GM19372 (cell line): ENCODE data around the gene ZNF519.
"Not testable (repeated sequence)": the region's sequence is repeated elsewhere in the genome, so short reads cannot be mapped to it uniquely, and the experiment has no call there.

Source experiments
- ATAC-seq: cut with Tn5 transposase; IDR thresholded peaks from one replicate; pipeline ENCODE4 v1.9.1; 2021; ENCODE audit warnings: mild to moderate bottlenecking, low read depth, moderate library complexity; ENCODE audit not compliant: unreplicated experiment

The ZNF519 gene

GRCh38 chr18:14147935-14148865 is 16.0 kb upstream of the ZNF519 start:
- not testable (repeated sequence) for ATAC-seq

DNA sequence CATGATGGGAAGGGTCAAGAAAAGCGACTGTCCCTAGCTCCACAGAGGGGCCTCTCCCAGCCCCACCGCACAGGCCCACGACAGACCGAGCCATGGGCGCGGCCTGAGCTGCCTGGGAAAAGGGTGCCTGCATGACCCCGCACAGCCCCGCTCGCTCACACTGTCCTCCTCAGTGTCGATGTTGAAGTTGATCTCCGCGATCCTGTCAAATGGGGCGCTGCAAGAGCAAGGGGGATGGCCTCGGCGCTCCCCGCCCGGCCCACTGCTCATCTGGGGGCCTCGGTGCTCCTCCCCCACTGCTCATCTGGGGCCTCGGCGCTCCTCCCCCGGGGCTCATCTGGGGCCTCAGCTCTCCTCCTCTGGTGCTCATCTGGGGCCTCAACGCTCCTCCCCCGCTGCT is 14.5 kb upstream of the ZNF519 start:
- ATAC-seq, result not testable (repeated sequence)

GRCh38 chr18:14145581-14146338 is 13.5 kb upstream of the ZNF519 start:
- not testable (repeated sequence) for ATAC-seq

GRCh38 chr18:14145021-14145420 is 12.8 kb upstream of the ZNF519 start:
- not testable (repeated sequence) for ATAC-seq

- no peak for ATAC-seq
These were observed 12.3 kb upstream of the ZNF519 start for GRCh38 chr18:14144628-14144895.

DNA sequence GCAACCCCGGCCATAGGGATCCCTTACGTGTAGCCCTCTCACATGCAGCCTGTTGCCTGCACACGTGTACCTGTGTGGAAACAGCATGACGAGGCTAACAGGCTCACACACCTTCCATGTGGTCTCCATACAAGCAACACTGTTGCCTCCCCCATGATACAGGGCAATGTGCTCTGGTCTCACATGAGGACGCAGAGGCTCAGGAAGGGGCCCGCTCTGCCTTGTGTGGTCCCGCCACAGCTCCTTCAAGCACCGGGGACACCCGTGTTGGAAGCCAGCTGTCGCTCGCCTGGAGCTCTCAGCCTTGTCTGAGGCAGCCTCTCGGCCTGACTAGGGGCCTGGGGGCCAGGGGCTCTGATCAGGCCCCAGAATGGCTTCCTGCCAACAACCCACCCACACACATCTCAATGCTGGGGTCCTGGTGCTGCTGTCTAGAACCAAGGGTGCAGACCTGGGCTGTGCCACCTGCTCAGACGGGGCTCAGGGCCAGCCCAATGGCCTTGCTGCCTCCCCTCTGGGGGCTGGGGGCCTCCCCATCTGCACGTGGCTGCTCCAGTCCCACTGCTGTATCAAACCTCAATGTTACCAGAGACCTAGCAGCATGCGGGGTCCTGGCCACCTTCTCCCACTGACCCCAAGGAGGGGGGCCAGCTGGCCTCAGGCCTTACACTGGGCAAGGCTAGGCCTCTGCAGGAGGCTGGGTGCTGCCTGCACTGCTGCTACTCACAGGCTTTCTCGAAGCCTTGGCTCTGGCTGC is 11.8 kb upstream of the ZNF519 start:
- not testable (repeated sequence) for ATAC-seq

- ATAC-seq, result not testable (repeated sequence)
These were observed 11.2 kb upstream of the ZNF519 start for GRCh38 chr18:14143396-14143795.

DNA sequence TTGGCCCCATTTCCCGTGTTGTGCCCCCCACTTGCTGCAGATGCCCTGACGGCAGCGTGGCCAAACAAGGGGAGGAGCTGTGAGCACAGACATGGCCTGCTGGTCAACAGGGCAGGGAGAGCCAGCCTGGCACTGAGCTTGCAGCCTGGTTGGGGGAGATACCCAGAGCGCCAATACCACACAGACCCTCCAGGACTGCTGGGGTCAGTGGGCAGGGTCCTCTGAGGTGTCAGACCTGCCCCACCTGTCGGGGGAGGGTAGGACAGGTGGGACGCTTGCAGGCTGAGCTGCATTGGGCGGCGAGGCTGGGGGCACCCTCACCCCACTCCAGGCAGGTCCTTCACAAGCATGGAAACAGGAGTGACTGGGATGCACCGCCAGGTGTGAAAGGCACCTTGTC is 9.9 kb upstream of the ZNF519 start:
- ATAC-seq, result not testable (repeated sequence)

- ATAC-seq, result not testable (repeated sequence)
These were observed 7.3 kb upstream of the ZNF519 start for GRCh38 chr18:14139583-14139982.

- not testable (repeated sequence) for ATAC-seq
These were observed 5.7 kb upstream of the ZNF519 start for GRCh38 chr18:14137971-14138370.

- ATAC-seq, result peak; percentile 8
These were observed 452 bp downstream of the ZNF519 start for GRCh38 chr18:14131696-14132270.

GRCh38 chr18:14130804-14131203 is 1.4 kb downstream of the ZNF519 start:
- not testable (repeated sequence) for ATAC-seq

- ATAC-seq, result no peak
These were observed 7.5 kb downstream of the ZNF519 start for GRCh38 chr18:14124689-14125088.

DNA sequence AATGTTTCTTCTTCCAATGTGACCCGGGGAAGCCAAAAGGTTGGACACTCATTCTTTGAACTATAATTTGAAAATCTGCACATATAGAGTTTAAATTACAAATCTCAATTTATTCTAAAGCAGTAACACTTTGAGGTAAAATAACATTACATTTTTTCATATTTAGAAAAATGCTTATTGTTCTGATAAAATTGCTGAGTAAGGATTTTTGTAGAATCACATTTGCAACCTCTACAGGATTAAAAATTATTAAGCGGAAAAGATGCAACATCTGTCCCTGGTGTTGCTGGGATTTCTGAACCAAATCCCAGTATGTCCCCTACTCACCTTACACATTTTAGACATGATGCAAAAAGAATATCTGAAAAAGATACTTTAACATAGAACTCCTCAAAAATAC is 10.1 kb downstream of the ZNF519 start:
- ATAC-seq, result no peak

DNA sequence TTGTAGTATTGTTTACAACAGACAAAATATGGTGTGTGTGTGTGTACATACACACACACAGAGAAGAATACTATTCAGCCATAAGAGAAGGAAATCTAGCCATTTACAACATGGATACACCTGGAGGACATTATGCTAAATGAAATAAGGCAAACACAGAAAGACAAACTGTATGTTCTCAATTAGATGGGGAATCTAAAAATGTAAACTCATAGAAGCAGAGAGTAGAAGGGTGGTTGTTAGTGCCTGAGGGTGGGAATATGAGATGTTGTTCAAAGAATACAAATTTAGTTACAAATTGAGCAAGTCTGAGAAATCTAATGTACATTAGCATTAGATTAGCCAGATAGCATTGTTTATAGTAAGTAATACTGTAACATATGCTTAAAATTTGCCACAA is 11.3 kb downstream of the ZNF519 start:
- ATAC-seq, result no peak

DNA sequence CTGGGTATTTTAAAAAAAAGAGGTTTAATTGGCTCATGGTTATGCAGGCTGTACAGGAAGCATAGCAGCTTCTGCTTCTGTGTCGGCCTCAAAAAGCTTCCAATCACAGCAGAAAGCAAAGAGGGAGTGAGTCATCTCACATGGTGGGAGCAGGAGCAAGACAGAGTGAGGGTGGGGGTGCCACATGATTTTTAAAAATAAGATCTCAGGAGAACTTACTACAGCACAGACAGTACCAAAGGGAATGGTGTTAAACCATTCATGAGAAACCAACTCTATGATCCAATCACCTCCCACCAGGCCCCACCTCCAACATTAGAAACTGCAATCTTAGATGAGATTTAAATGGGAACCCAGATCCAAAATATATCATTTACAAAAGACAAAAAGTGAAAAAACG is 14.6 kb downstream of the ZNF519 start:
- no peak for ATAC-seq

GRCh38 chr18:14106906-14107305 is 25.3 kb downstream of the ZNF519 start:
- ATAC-seq, result no peak

DNA sequence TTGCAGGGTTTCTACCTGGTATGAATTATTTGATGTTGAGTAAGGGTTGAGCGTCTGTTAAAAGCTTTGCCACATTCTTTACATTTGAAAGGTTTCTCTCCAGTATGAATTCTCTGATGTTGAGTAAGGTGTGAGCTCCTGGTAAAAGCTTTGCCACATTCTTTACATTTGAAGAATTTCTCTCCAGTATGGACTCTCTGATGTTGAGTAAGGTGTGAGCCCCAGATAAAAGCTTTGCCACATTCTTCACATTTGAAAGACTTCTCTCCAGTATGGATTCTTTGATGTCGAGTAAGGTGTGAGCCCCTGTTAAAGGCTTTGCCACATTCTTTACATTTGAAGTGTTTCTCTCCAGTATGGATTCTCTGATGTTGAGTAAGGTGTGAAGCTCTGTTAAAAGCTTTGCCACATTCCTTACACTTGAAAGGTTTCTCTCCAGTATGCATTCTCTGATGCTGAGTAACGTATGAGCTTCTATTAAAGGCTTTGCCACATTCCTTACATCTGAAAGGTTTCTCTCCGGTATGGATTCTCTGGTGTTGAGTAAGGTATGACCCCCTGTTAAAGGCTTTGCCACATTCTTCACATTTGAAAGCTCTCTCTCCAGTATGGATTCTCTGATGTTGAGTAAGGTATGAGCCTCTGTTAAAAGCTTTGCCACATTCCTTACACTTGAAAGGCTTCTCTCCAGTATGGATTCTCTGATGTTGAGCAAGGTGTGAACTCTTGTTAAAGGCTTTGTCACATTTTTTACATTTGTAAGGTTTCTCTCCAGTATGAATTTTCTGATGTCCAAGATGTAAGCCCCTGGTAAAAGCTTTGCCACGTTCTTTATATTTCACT is 27.1 kb downstream of the ZNF519 start:
- ATAC-seq, result no peak

- no peak for ATAC-seq
These were observed 28.0 kb downstream of the ZNF519 start for GRCh38 chr18:14104201-14104600.
